Stimulated activated CD4-positive, alpha-beta T cell treated with anti-CD3 and anti-CD28 coated beads, Interleukin-12 subunit alpha, Interleukin-12 subunit beta, amount 100 ng/mL, for 24 hours (primary cell): Measurements from ENCODE around the gene DIAPH3.

Experiments
- DNase-seq, 2 experiments: peaks; one replicate each; pipeline ENCODE4 v3.0.0-alpha.2; 2020; ENCODE audit warnings: low read depth in 2 of 2

Gene DIAPH3

GRCh38 chr13:60152114-60152513, 11.6 kb downstream of the DIAPH3 start:
- DNase-seq, result no peak

GRCh38 chr13:60150538-60150937, 13.2 kb downstream of the DIAPH3 start:
- no peak for DNase-seq

GRCh38 chr13:60148918-60149317, 14.8 kb downstream of the DIAPH3 start:
- DNase-seq, result no peak

- DNase-seq, result no peak
Observed at GRCh38 chr13:60147361-60147760, 16.4 kb downstream of the DIAPH3 start.

GRCh38 chr13:60146471-60146870, 17.3 kb downstream of the DIAPH3 start:
- DNase-seq, result no peak

- DNase-seq, result no peak
Observed at GRCh38 chr13:60143775-60144174, 20.0 kb downstream of the DIAPH3 start.

GRCh38 chr13:60139272-60139671, 24.5 kb downstream of the DIAPH3 start:
- DNase-seq, result no peak

- no peak for DNase-seq
Observed at GRCh38 chr13:60138674-60139073, 25.1 kb downstream of the DIAPH3 start.

- no peak for DNase-seq
Observed at GRCh38 chr13:60137911-60138560, 25.7 kb downstream of the DIAPH3 start.

- no peak for DNase-seq
Observed at GRCh38 chr13:60135344-60135743, 28.4 kb downstream of the DIAPH3 start.

- DNase-seq, result no peak
Observed at GRCh38 chr13:60134376-60134775, 29.4 kb downstream of the DIAPH3 start.

GRCh38 chr13:60121337-60121687, 42.4 kb downstream of the DIAPH3 start:
- DNase-seq, result no peak

- DNase-seq, result no peak
Observed at GRCh38 chr13:60120617-60121336, 43.0 kb downstream of the DIAPH3 start.

GRCh38 chr13:60118696-60119400, 44.9 kb downstream of the DIAPH3 start:
- no peak for DNase-seq

- DNase-seq, result no peak
Observed at GRCh38 chr13:60114499-60115028, 49.2 kb downstream of the DIAPH3 start.

- no peak for DNase-seq
Observed at GRCh38 chr13:60112771-60113170, 51.0 kb downstream of the DIAPH3 start.

GRCh38 chr13:60111691-60112090, 52.0 kb downstream of the DIAPH3 start:
- no peak for DNase-seq

- no peak for DNase-seq
Observed at GRCh38 chr13:60109285-60109684, 54.4 kb downstream of the DIAPH3 start.

- no peak for DNase-seq
Observed at GRCh38 chr13:60108589-60108988, 55.1 kb downstream of the DIAPH3 start.

- no peak for DNase-seq
Observed at GRCh38 chr13:60099631-60100420, 63.9 kb downstream of the DIAPH3 start.

GRCh38 chr13:60095300-60095699, 68.4 kb downstream of the DIAPH3 start:
- no peak for DNase-seq
